GM18867 (cell line): Measurements from ENCODE around the gene ADCYAP1R1.

Experiments used
- ATAC-seq: cut with Tn5 transposase; IDR thresholded peaks from one replicate; pipeline ENCODE4 v1.9.1; 2021; ENCODE audit warnings: mild to moderate bottlenecking, moderate library complexity; ENCODE audit not compliant: unreplicated experiment

The ADCYAP1R1 gene

GRCh38 chr7:31036924-31037323 is 15.2 kb upstream of the ADCYAP1R1 start:
- no peak for ATAC-seq

- no peak for ATAC-seq
Measured at GRCh38 chr7:31043051-31043471, 9.0 kb upstream of the ADCYAP1R1 start.

GRCh38 chr7:31044529-31044928 is 7.6 kb upstream of the ADCYAP1R1 start:
- ATAC-seq = no peak

- ATAC-seq = no peak
Measured at GRCh38 chr7:31046723-31047122, 5.4 kb upstream of the ADCYAP1R1 start.

GRCh38 chr7:31047313-31048146 is 4.6 kb upstream of the ADCYAP1R1 start:
- no peak for ATAC-seq

- no peak for ATAC-seq
Measured at GRCh38 chr7:31049005-31049765, 2.9 kb upstream of the ADCYAP1R1 start.

GRCh38 chr7:31052487-31052840 is 356 bp downstream of the ADCYAP1R1 start:
- no peak for ATAC-seq

GRCh38 chr7:31052841-31053601 is 913 bp downstream of the ADCYAP1R1 start:
- no peak for ATAC-seq

GRCh38 chr7:31053986-31054385 is 1.9 kb downstream of the ADCYAP1R1 start:
- ATAC-seq = no peak

- no peak for ATAC-seq
Measured at GRCh38 chr7:31054608-31055278, 2.6 kb downstream of the ADCYAP1R1 start.

- ATAC-seq = no peak
Measured at GRCh38 chr7:31055471-31055870, 3.4 kb downstream of the ADCYAP1R1 start.

- ATAC-seq = no peak
Measured at GRCh38 chr7:31056775-31057346, 4.8 kb downstream of the ADCYAP1R1 start.

GRCh38 chr7:31058122-31058521 is 6.0 kb downstream of the ADCYAP1R1 start:
- ATAC-seq = no peak

GRCh38 chr7:31058688-31059087 is 6.6 kb downstream of the ADCYAP1R1 start:
- ATAC-seq = no peak

- no peak for ATAC-seq
Measured at GRCh38 chr7:31059551-31059950, 7.4 kb downstream of the ADCYAP1R1 start.

GRCh38 chr7:31061185-31061584 is 9.1 kb downstream of the ADCYAP1R1 start:
- ATAC-seq = no peak

- ATAC-seq = no peak
Measured at GRCh38 chr7:31062746-31063435, 10.8 kb downstream of the ADCYAP1R1 start.

GRCh38 chr7:31065021-31065593 is 13.0 kb downstream of the ADCYAP1R1 start:
- ATAC-seq = no peak

GRCh38 chr7:31065840-31066239 is 13.7 kb downstream of the ADCYAP1R1 start:
- no peak for ATAC-seq
